C1 segment of cervical spinal cord (tissue), 14 donors: ENCODE data around the gene PTBP1.
"Not testable (repeated sequence)": the region's sequence is repeated elsewhere in the genome, so short reads cannot be mapped to it uniquely, and the experiment has no call there.

ENCODE experiments used
- DNase-seq, 14 donors: peaks; one replicate each; lab custom pipeline; 2025; lab: John Stamatoyannopoulos, UW

The PTBP1 gene

DNA sequence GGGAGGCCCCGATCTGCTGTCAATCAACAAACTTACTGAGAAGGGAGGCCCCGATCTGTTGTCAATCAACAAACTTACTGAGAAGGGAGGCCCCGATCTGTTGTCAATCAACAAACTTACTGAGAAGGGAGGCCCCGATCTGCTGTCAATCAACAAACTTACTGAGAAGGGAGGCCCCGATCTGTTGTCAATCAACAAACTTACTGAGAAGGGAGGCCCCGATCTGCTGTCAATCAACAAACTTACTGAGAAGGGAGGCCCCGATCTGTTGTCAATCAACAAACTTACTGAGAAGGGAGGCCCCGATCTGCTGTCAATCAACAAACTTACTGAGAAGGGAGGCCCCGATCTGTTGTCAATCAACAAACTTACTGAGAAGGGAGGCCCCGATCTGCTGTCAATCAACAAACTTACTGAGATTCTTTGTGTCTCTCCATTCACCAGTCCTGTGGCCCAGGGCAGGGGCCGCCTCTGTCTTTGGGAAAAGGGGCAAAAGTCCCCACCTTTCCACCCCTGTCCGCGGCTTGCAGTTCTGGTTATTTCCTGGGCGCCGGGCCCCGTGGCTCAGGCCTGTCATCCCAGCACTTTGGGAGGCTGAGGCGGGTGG lies 56.5 kb downstream of the PTBP1 start:
- DNase-seq, result not testable (repeated sequence)

DNA sequence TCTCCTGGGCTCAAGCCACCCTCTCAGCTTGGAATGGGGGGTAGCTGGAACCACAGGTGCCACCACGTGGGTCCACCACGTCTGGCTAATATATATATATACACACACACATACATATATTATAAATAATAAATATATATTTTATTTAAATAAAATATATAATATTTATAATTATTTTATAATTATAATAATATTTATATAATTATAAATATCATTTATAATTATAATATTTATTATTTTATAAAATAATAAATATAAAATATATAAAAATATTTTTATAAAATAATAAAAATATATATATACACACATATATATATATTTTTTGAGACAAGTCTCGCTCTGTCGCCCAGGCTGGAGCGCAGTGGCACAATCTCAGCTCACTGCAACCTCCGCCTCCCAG lies 57.3 kb downstream of the PTBP1 start:
- no peak for DNase-seq

DNA sequence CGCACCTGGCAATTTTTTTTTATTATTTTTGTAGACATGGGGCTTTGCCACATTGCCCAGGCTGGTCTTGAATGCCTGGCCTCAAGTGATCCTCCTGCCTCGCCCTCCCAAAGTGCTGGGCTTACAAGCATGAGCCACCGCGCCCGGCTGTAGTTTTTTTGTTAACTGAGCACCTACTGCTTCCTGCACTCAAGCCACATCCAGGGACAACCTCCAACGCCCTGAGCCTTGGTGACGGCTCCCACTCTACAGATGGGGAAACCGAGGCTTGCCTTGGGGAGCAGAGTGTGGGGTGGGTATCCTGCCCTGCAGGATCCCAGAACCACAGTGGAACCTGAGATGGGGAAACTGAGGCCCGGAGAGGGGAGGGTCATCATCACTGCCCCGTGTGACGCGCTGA lies 57.9 kb downstream of the PTBP1 start:
- DNase-seq, result no peak

DNA sequence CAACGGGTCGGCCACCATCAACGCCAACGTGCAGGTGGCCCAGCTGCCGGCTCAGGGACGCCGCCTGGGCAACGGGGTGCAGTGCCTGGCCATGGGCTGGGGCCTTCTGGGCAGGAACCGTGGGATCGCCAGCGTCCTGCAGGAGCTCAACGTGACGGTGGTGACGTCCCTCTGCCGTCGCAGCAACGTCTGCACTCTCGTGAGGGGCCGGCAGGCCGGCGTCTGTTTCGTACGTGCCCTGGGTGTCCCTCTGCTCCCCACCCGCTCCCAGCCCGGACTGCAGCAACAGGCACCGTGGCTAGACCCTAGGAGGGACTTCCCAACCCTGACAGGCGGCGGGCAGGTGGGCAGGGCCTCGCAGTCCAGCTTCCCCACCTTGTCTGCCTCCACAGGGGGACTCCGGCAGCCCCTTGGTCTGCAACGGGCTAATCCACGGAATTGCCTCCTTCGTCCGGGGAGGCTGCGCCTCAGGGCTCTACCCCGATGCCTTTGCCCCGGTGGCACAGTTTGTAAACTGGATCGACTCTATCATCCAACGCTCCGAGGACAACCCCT lies 58.4 kb downstream of the PTBP1 start:
- DNase-seq, result no peak

DNA sequence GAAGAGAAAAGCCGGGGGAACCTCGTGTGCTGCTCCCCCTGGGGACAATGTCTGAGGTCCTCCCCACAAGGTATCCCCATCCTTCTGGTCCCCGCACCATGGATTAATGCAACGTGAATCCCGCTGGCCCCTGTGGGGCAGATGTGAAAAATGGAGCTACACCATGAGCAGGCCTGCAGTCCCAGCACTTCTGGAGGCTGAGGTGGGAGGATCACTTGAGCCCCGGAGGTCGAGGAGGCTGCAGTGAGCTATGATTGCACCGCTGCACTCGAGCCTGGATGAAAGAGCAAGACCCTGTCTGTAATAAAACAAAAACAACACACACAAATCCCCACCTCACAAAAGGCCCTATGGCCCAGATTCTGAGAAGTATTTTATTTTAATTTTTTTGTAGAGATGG lies 61.0 kb downstream of the PTBP1 start:
- no peak for DNase-seq

DNA sequence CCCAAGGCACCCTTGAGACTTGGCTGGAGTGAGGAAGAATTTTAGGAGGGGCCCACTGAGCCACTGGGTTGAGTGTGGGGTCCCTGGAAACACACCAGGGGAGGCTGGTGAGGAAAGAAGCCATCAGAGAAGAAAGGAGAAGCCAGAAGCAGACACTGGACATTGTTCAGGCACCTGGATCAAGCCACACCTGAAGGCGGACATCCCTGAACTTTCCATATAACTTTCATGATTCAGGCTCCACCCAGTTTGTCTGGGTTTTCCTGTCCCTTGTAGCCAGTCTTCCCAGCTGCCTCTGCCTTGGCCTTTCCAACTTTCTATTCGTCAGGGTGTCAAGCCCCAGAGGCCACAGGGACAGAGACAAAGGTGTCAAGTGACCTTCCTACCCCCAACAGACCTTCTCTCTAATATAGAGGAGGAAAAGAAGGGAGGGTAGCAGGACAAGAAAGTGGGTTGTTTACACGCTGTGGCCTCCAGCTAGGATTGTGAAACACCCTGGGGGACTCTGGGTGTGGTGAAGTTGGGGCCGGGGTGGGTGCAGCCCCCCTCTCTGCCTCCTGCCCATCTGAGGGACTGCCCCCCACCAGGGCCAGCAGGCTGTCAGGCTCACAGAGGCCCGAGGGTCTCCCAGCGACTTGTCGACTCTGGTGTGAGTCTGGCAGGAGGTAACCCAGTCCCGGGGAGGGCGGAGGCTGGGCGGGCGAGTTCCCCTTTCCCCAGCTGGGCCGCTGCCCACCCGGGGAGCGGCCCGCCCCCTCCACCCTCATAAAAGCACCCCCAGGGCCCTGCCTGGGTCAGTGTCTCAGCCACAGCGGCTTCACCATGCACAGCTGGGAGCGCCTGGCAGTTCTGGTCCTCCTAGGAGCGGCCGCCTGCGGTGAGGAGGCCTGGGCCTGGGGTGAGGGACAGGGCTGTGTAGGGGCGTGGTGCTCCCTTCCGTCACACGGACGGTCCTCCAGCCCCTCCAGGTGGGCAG lies 61.9 kb downstream of the PTBP1 start, which contains the start of gene CFD:
Gene CFD, plus strand, starts transcription at position 797 of the 976 bp plus-strand sequence. Its CDS starts 26 bp downstream, at position 823.
- peak in 6 of 14 donors; percentile 8 to 39 (median 22) for DNase-seq

DNA sequence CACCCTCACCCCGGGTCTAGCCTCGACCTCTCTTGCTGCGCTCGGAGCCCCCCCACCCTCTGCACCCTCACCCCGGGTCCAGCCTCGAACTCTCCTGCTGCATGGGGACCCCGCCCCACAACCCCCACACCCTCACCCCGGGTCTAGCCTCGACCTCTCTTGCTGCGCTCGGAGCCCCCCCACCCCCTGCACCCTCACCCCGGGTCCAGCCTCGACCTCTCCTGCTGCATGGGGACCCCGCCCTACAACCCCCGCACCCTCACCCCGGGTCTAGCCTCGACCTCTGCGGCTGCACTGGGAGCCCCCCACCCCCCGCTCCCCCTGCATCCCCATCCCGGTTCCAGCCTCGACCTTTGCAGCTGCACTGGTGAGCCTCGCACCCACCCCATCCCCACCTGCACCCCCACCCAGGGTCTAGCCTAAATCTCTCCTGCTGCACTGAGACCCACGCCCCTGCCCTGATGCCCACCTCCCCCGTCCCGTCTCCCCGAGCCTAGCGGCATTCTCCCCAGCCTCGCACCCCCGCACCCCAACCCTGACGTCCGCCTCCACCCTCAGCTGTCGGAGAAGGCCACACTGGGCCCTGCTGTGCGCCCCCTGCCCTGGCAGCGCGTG lies 64.0 kb downstream of the PTBP1 start:
- DNase-seq, result no peak
